ENCODE results near the gene AFDN. TPM values are rescaled to one million over a fixed set of nuclear protein-coding genes. Genes with fewer than 3 reads are reported as not detected.

AFDN gene
- total and polyA plus RNA-seq, 9 donors = 24.4 to 266 (median 86.6) TPM

DNA sequence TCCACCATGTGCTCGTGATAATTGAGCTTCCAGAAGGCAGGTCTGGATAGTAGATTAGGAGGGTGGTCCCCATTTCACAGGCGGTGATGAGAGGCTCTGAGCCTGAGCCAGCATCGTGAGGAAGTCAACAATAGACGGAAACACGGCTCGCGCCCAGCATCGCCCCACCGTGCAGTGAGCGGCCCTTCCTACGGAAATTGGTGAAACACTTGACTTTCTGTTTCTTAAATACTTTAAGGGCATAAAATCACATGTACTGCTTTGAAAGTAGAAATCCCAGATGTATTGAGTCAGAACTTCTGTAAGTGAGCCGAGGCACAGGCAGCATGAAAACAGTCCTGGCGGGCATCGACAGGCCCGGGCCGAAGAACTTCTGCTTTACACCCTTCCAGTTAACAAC, 166.5 kb downstream of the AFDN start:
- Histone ChIP-seq H3K4me3 (no peak overlapping the region), H3K27me3 (no peaks in the 10 kb centered on the region), H3K9me3 (no peaks in the 10 kb centered on the region), H3K36me3 (no peaks in the 10 kb centered on the region), H3K27ac (no peak overlapping the region), H3K4me1 (ENCODE audit: insufficient read depth) (no peaks in the 10 kb centered on the region)
- no peak for DNase-seq
- 89 to 91% (median 89%) methylated on average over 16 of the region's 16 CpGs for WGBS, 3 donors
- intact Hi-C loops (cut with DNase I) = no loop called here
- TF ChIP-seq POLR2A (IDR thresholded peaks at IDR 0.05) = no peak
- no peak for TF ChIP-seq EP300 (IDR thresholded peaks at IDR 0.05)
- TF ChIP-seq, protein P1, sequence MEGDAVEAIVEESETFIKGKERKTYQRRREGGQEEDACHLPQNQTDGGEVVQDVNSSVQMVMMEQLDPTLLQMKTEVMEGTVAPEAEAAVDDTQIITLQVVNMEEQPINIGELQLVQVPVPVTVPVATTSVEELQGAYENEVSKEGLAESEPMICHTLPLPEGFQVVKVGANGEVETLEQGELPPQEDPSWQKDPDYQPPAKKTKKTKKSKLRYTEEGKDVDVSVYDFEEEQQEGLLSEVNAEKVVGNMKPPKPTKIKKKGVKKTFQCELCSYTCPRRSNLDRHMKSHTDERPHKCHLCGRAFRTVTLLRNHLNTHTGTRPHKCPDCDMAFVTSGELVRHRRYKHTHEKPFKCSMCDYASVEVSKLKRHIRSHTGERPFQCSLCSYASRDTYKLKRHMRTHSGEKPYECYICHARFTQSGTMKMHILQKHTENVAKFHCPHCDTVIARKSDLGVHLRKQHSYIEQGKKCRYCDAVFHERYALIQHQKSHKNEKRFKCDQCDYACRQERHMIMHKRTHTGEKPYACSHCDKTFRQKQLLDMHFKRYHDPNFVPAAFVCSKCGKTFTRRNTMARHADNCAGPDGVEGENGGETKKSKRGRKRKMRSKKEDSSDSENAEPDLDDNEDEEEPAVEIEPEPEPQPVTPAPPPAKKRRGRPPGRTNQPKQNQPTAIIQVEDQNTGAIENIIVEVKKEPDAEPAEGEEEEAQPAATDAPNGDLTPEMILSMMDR (IDR thresholded peaks at IDR 0.05) = no peak

DNA sequence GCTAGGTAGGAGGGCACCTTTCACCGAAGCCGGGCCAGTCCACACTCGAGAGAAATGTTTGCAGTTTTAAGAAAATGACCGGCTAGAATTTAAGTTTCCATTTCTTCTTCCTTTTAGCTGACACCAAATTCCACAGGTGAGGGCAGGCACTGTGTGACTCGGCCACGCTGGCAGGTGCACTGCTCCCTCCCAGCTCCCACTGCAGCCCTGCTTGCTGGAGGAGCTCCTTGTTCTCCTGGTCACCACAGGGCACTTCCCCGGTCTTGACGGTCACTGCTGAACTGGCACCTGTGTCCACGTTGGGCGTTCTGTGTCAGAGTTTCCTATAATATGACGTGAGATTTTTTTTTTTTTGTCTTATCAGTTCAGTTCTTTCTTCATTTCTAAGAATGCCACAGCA, 167.1 kb downstream of the AFDN start:
- TF ChIP-seq, protein P1 (IDR thresholded peaks at IDR 0.05) = no peak
- TF ChIP-seq EP300 (IDR thresholded peaks at IDR 0.05) (no peak), POLR2A (IDR thresholded peaks at IDR 0.05) (no peak)
- H3K4me3 ChIP-seq = no peak overlapping the region
- WGBS, 3 donors = 87 to 91% (median 87%) methylated on average over 11 of the region's 11 CpGs
- H3K27me3 ChIP-seq = no peaks in the 10 kb centered on the region
- no peaks in the 10 kb centered on the region for H3K36me3 ChIP-seq
- H3K27ac ChIP-seq = no peak overlapping the region
- intact Hi-C loops (cut with DNase I) = no loop called here
- DNase-seq = no peak
- H3K4me1 ChIP-seq (ENCODE audit: insufficient read depth) = no peaks in the 10 kb centered on the region
- H3K9me3 ChIP-seq = no peaks in the 10 kb centered on the region

DNA sequence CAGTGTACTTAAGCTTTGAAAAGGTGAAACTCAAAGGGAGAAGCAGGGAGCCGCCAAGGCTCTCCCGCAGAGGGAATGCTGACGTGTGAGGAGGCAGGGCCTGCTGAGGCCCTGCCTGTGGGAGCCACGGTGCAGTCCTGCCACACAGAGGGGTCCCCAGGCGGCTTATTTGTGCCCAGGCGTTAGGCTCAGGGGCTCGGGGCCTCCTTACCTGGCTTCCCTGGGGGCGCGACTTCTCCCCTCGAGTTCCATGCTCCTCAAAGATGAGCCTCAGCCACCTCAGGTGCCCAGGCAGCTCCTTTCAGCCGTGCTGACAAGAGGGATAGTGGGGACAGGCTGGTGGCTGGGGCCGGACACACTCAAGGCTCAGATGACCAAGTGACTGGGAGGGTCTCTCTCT, 168.6 kb downstream of the AFDN start:
- no peak for TF ChIP-seq POLR2A (IDR thresholded peaks at IDR 0.05)
- no peak for TF ChIP-seq EP300 (IDR thresholded peaks at IDR 0.05)
- TF ChIP-seq, protein P1 (IDR thresholded peaks at IDR 0.05) = no peak
- 85 to 91% (median 88%) methylated on average over 12 of the region's 12 CpGs for WGBS, 3 donors
- Histone ChIP-seq H3K27ac (no peak overlapping the region), H3K36me3 (no peaks in the 10 kb centered on the region), H3K4me1 (ENCODE audit: insufficient read depth) (no peaks in the 10 kb centered on the region), H3K4me3 (no peak overlapping the region), H3K9me3 (no peaks in the 10 kb centered on the region), H3K27me3 (no peaks in the 10 kb centered on the region)
- no peak for DNase-seq
- intact Hi-C loops (cut with DNase I) = no loop called here

DNA sequence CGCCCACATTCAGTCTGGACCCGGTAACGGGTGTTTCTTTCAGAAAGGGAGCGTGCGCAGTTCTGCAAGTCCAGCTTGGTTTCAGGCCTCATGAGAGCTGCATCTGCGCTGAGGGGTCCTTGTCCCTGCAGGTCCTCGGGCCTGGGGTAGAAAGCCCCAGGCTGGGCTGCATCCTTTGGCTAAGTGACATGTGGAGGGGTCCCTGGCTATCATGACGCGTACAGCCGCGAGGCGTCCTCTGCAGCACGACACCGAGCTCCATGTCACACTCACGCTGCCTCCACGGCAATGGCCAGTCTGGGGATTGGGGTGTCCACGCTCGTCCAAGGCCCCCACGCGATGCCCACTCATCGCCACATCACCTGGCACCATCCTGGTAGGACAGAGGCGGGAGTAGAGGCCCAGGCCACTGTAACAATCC, 169.0 kb downstream of the AFDN start:
- no peak overlapping the region for H3K4me3 ChIP-seq
- H3K9me3 ChIP-seq = no peaks in the 10 kb centered on the region
- H3K36me3 ChIP-seq = no peaks in the 10 kb centered on the region
- TF ChIP-seq, protein P1 (IDR thresholded peaks at IDR 0.05) = no peak
- no peak for TF ChIP-seq EP300 (IDR thresholded peaks at IDR 0.05)
- no peak for TF ChIP-seq POLR2A (IDR thresholded peaks at IDR 0.05)
- 95 to 99% (median 97%) methylated on average over 22 of the region's 22 CpGs for WGBS, 3 donors
- H3K27me3 ChIP-seq = no peaks in the 10 kb centered on the region
- H3K27ac ChIP-seq = no peak overlapping the region
- intact Hi-C loops (cut with DNase I) = no loop called here
- no peak for DNase-seq
- no peaks in the 10 kb centered on the region for H3K4me1 ChIP-seq (ENCODE audit: insufficient read depth)
